Tibial nerve (tissue), 4 donors: ENCODE data around the gene FCSK.
"Not testable (repeated sequence)": the region's sequence is repeated elsewhere in the genome, so short reads cannot be mapped to it uniquely, and the experiment has no call there.

Source experiments
- EP300 ChIP-seq, 2 donors: sonication (generic); formaldehyde crosslinking; IDR thresholded peaks; one replicate each; pipeline ENCODE4 v1.6.1; 2017; ENCODE audit warnings: antibody characterized with exemption in 2 of 2, mild to moderate bottlenecking in 1 of 2
- POLR2A ChIP-seq, 2 donors: fragments of 450-650 bp; IDR thresholded peaks; one replicate each; pipeline ENCODE4 v1.6.1; 2017; ENCODE audit warnings: antibody characterized with exemption in 2 of 2, mild to moderate bottlenecking in 2 of 2, moderate library complexity in 2 of 2
- TF ChIP-seq, protein P1 (sequence below), 5 experiments: fragments of 200-600 bp in 3 of 5; fragments of 450-650 bp in 2 of 5; sonication (generic) in 3 of 5; IDR thresholded peaks; one replicate each; pipeline ENCODE4 v1.5.1; 2016 to 2019; ENCODE audit warnings: antibody characterized with exemption in 5 of 5, mild to moderate bottlenecking in 3 of 5, moderate library complexity in 2 of 5

DNA sequence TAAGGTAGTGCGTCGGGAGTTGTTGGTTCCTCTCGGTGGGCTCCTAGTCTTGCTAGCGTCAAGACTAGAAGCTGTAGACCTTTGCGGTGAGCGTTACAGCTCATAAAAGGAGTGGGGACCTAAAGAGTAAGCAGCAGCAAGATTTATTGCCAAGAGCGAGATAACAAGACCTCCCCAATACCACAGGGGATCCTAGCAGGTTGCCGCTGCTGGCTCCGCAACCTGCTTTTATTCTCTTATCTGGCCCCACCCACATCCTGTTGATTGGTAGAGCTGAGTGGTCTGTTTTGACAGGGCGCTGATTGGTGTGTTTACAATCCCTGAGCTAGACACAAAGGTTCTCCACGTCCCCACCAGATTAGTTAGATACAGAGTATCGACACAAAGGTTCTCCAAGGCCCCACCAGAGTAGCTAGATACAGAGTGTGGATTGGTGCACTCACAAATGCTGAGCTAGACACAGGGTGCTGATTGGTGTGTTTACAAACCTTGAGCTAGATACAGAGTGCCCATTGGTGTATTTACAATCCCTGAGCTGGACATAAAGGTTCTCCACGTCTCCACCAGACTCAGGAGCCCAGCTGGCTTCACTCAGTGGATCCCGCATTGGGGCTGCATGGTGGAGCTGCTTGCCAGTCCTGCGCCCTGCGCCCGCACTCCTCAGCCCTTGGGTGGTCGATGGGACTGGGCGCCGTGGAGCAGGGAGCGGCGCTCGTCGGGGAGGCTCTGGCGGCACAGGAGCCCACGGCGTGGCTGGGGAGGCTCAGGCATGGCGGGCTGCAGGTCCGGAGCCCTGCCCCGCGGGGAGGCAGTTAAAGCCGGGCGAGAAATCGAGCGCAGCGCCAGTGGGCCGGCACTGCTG lies 4.0 kb upstream of the FCSK start:
- not testable (repeated sequence) for TF ChIP-seq POLR2A, EP300 (IDR thresholded peaks at IDR 0.05)
- TF ChIP-seq, protein P1, sequence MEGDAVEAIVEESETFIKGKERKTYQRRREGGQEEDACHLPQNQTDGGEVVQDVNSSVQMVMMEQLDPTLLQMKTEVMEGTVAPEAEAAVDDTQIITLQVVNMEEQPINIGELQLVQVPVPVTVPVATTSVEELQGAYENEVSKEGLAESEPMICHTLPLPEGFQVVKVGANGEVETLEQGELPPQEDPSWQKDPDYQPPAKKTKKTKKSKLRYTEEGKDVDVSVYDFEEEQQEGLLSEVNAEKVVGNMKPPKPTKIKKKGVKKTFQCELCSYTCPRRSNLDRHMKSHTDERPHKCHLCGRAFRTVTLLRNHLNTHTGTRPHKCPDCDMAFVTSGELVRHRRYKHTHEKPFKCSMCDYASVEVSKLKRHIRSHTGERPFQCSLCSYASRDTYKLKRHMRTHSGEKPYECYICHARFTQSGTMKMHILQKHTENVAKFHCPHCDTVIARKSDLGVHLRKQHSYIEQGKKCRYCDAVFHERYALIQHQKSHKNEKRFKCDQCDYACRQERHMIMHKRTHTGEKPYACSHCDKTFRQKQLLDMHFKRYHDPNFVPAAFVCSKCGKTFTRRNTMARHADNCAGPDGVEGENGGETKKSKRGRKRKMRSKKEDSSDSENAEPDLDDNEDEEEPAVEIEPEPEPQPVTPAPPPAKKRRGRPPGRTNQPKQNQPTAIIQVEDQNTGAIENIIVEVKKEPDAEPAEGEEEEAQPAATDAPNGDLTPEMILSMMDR (IDR thresholded peaks at IDR 0.05), result not testable (repeated sequence)
